Stimulated activated CD4-positive, alpha-beta T cell treated with anti-CD3 and anti-CD28 coated beads, Interleukin-15, amount 100 ng/mL, for 1 hour (primary cell): Measurements from ENCODE around the gene LTB4R.

ENCODE experiments used
- DNase-seq, 2 donors: peaks; one replicate each; pipeline ENCODE4 v3.0.0-alpha.2; 2020; ENCODE audit warnings: low read depth in 1 of 2, low spot score in 1 of 2

Gene LTB4R

GRCh38 chr14:24310646-24311604 is at the start of gene LTB4R:
TSS of gene LTB4R (plus strand) at chr14:24311502. CDS start at chr14:24315652, 4,150 bp downstream.
- DNase-seq, result peak; percentile 46 to 49

GRCh38 chr14:24261969-24262327 is 49.4 kb upstream of the LTB4R start:
- no peak for DNase-seq

- DNase-seq, result no peak
Observed at GRCh38 chr14:24262821-24263733, 48.2 kb upstream of the LTB4R start, which contains the start of gene TGM1. TSS of gene TGM1 (minus strand) at chr14:24263177. CDS start at chr14:24262352, 825 bp downstream.

GRCh38 chr14:24263848-24264247 is 47.5 kb upstream of the LTB4R start:
- no peak for DNase-seq

- DNase-seq, result no peak
Observed at GRCh38 chr14:24264298-24264697, 47.0 kb upstream of the LTB4R start.

- DNase-seq, result no peak
Observed at GRCh38 chr14:24266344-24267244, 44.7 kb upstream of the LTB4R start.

- no peak for DNase-seq
Observed at GRCh38 chr14:24267516-24267915, 43.8 kb upstream of the LTB4R start.

- DNase-seq, result no peak
Observed at GRCh38 chr14:24268225-24268624, 43.1 kb upstream of the LTB4R start.

- DNase-seq, result no peak
Observed at GRCh38 chr14:24269368-24269767, 41.9 kb upstream of the LTB4R start.

- no peak for DNase-seq
Observed at GRCh38 chr14:24269910-24270536, 41.3 kb upstream of the LTB4R start.

- no peak for DNase-seq
Observed at GRCh38 chr14:24270537-24271133, 40.7 kb upstream of the LTB4R start.

GRCh38 chr14:24271134-24271833 is 40.0 kb upstream of the LTB4R start, which contains the start of gene RABGGTA:
TSS of gene RABGGTA (minus strand) at chr14:24271597. CDS start at chr14:24271115, 482 bp downstream.
- DNase-seq, result peak; percentile 82 to 83

- DNase-seq, result no peak
Observed at GRCh38 chr14:24271834-24272263, 39.5 kb upstream of the LTB4R start.

- DNase-seq, result no peak
Observed at GRCh38 chr14:24272467-24272866, 38.8 kb upstream of the LTB4R start.

- no peak for DNase-seq
Observed at GRCh38 chr14:24273422-24273998, 37.8 kb upstream of the LTB4R start.

- no peak for DNase-seq
Observed at GRCh38 chr14:24274101-24274543, 37.2 kb upstream of the LTB4R start.

- DNase-seq, result no peak
Observed at GRCh38 chr14:24277071-24277470, 34.2 kb upstream of the LTB4R start.

GRCh38 chr14:24277606-24278321 is 33.5 kb upstream of the LTB4R start:
- no peak for DNase-seq
